ENCODE data around the gene TSHZ2.

Gene TSHZ2

DNA sequence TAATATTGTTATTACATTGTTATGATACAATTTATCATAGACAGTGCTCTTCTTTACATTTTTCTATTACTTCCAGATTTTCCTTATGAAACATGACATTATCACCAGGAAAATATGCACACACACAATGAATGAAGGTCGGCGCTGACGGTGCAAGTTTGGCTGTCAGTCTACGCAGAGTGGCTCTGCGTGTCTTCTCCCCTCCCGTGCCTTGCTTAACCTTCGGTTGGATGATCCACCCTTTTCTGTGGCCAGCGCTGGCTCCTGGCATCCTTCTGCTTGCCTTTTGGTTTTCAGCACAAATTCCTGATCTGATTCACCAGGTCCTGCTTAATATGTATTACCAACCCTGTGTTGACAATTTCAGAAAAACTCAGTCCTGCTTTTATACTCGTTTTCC lies 157.4 kb downstream of the TSHZ2 start:
- DNase-seq (ENCODE audit: low spot score): peak; percentile 80

DNA sequence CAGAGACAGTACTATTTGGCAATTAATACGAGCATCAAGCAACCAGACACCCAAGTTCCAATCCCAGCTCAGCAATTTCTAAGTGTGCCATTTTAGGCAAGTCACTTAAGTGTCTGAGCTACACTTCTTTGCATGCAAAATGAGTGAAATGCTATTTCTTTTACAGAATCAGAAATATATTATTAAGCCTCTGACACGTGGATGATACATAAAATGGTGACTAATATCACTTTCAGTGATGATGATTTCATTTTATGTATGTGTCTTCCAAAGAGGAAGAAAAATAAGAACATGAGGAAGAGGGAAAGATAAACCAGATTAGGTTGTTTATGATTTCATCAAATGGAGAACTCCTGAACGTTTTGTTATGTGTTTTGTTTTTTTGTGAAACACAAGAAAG lies 158.6 kb downstream of the TSHZ2 start:
- DNase-seq (ENCODE audit: low spot score): no peak

DNA sequence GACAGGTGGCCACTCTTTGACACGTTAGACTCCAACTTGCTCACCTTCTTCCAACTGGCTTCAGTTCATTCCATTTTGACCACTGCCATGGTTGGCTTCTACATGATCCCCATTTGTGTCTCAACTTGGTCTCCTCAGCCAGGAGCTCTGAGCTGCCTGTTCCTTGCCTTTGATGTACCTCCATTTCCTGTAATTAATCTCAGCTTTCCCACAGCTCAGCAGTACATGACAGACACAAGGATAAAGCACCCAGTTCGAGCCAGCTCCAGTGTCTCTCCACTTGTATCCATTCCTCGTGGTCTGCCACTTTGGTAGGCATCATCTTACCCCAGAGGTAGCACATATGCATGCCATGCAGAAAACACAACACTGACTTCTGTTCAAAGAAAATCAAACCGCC lies 161.0 kb downstream of the TSHZ2 start:
- no peak for DNase-seq (ENCODE audit: low spot score)

DNA sequence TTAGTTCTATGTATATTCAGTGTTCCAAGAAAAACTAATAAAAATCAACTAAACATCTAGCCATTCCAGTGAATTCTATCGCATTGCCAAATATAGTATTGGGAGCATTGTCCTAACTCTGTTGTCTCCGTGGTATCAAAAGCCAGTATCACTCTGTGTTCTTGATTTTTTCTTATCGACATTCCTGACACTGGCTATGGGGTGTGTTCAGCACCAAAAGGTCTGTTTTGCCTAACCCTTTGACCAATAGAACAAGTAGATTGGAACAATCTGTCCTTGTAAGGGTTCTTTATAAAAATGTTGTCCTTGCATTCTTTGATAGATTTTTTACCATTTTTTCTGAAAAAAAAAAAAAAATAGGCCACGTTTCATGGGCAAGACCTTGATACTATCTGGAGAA lies 161.5 kb downstream of the TSHZ2 start:
- DNase-seq (ENCODE audit: low spot score): no peak

DNA sequence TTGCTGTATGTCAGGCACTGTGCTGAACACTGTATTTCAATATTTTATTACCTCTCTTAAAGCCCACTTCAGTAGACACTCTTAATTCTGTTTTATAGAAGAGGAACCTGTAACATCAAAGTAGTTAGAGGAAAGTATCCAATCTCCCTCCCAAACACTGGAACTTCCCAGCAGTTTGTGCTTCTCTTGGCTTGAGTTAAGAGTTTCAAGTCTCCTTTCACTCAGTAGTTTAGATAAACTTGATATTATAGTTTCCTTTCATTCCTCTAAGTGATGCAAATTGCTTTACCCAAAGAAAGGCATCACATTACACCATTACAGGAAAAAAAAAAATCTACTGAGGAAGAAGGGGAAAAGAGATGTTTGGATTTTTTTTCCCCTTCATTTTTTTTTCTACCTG lies 164.3 kb downstream of the TSHZ2 start:
- DNase-seq (ENCODE audit: low spot score): no peak

DNA sequence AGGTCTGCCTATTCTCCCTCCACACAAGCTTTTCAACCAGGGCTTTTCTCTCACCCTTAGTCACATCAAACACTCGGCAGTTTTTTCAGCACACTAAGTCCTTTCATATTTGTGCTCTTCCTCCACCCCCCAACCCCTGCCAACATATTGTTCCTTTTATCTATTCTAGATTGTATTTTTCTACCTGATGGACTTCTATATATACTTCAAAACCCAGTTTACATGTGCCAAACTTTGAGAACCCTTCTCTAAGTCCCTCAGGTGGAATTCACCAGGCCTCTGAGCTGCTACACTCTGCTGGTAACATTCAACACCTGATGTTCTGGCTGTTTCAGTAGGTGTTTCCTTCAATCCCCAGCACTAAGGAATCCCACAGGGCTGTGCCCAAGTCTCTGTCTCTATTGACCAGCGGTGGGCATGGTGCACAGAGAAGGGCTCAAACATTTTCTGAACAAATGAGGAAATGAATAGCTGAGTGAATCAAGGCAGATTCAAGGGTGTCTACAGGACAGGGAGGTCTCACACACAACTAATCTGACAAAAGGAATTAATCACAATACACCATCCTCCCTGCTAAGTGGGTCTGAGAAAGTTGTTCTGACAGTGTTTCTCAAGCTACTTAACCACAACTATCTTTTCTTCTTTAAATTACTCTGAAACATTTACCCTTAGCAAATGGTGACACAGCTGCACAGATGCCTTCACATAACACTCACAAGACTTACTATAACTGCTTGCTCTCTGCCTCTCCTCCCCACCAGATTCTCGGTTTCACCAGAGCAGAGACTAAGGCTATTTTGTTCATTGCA lies 166.5 kb downstream of the TSHZ2 start:
- DNase-seq (ENCODE audit: low spot score): no peak

DNA sequence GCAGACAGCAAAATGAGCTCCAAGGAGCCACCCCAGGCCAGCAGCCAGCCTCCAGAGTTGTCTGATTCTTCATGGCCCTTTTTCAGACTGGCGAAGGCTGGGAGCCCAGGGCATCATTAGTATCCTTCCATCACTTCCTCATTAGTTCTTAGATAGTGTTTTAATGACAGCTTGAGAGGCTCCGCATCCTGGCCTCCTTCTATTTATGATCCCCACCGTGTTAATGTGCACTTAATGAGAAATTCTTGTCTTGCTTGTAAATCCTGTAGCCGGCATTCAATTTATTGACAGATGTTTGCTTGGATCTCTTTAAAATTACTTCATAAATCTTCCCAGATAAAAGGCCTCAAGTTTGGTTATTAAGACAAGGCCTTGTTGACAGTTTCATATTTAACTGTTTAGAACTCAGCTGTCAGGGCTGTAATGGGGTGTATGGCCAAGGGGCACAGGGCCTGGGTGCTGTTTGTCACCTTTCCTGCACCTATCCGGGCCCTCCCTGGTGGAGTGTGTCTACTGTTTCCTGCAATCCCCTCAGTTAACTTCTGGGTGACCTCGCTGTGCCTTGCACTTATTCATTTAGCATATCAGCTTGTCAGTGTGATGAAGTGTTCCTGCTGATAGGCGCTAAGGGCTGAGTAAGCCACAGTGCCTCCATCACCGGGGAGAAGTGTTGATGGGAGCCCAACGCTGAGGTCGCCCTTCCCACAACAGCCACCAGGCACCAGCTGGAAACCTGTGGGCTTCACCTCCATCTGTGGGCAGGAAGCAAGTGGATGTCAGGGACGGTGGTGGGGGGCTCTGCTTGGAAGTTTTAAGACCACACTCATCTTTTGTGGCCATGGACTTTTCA lies 169.3 kb downstream of the TSHZ2 start:
- no peak for DNase-seq (ENCODE audit: low spot score)

DNA sequence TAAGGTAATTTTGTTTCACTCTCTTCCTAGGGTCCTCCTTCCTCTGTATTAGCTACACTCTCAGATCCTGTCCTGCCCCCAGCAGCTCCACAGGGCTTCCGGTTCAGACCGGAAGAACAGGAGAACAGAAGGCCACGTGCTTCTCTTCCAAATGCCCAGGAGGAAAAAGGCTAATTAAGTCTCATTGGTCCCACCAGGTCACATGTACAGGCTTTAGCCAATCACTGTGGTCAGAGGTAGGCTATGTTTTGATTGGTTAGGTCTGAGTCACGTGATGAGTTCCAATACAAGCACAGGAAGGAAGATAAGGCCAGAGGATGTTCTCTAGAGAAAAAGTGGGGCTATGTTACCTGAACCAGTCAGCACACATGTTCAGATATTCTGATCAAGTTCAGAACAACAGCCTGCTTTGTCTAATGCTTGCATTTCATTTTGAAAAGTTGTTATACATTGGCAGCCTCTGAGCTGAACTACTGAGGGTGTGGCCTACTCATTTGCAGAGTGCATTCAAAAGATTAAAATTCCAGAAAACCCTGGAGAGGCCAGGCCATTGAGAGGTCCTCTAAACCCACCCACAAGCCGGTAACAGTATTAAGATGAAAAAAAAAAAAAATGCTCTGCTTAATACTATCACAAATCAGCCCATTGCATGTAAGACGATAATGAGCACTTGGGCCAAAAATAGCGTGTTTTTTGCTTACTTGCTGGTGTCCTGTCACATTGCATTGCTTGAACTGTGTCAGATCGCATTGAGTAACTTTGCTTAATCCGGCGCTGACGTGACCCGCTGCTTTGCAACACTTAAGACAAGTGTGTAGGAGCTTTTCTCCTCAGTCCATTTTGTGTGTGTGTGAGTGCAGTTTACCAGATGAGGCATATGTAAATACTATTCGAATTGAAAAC lies 170.3 kb downstream of the TSHZ2 start:
- no peak for DNase-seq (ENCODE audit: low spot score)

DNA sequence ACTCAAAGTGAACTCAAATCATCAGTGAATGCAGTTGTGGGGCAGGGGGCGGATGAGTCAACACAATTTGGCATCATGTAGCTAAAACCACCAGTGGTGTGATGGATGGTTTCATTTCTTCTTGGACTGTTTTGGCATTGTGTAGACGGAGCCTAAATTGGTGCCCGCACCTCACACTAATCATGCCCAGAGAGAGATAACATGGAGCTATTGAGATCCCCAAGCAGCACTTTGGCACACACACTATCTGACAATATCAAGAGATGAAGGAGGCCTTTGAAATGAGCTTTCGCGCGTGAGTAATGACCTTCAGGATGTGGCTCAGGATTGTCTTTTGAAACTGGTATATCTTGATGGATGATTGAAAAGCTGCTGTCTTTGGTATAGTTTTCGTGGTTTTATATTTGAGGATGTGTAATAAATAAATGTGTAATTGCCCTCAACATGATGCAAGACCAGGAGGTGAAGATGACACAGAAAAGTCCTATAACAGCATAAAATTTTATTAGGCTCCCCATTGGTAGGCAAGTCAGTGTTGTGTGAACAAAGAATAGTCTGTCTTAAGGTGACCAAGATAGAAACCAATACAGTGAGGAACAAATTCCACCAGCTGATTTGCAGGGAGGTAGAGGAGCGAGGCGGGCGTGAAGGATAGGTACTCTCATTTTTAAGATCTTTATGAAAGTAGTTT lies 174.2 kb downstream of the TSHZ2 start:
- DNase-seq (ENCODE audit: low spot score): no peak

DNA sequence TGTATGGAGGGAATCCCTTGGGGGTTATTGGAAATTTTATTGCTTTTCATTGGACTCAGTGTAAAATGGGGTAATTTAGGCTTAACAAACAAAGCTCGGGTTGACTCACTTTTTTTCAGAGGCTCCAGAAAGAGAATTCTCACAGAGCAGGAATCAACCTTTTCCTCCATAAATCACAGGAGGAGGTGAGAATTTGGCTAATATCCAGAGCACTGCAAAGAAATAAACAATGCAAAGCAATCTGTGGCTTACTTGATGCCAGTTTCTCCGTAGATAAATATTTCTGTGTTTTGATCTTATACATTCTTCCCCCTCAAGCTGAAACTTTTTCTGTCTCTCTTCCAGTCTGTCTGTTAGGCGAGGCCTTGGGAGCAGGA lies 176.6 kb downstream of the TSHZ2 start:
- no peak for DNase-seq (ENCODE audit: low spot score)

DNA sequence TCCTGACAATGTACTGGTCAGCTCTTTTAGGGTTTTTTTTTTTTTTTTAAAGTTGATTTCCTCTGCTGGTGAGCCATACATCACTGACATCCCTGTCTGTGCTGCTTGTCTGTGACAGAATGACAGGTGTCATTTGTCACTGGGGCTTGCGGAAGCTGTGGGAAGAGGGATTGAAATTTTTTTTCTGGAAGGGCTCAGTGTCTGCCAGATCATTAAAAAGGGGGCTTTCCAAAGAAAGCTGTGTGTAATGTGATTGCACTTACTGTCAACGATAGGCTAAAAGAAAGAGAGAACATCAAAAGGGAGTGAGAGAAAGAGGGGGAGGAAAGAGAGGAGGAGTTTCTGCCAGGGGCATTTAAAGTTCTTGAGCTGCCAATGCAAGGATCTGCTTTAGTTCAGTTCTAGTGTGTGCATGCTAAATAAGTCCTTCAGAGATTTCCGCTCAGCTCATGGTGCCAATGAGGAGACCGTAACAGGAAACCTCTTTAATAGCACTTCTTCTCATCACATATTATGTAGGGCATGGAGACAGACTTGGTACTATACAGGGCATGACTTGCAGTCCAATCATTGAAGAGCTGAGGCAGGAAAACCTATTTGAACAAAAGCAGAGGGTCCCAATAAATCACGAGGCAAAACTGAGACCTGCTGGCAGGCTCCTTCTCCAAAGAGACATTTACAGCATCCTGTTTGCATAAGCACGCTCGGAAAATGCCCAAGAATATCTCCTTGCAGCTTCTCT lies 177.2 kb downstream of the TSHZ2 start:
- no peak for DNase-seq (ENCODE audit: low spot score)

DNA sequence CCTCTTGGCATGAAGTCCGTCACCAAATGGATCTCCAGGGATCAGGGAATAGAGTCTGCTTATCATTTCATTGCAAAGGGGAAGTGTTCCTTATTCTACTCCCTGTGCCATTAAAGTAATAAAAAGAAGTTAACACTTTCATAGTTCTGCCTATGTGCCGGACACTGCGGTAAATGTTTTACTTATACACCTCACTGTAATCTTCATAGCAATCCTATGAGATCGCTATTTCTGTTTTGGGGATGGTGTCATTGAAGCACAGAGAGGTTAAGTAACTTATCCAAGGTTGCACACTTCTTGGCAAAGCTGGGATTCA lies 177.7 kb downstream of the TSHZ2 start:
- no peak for DNase-seq (ENCODE audit: low spot score)

DNA sequence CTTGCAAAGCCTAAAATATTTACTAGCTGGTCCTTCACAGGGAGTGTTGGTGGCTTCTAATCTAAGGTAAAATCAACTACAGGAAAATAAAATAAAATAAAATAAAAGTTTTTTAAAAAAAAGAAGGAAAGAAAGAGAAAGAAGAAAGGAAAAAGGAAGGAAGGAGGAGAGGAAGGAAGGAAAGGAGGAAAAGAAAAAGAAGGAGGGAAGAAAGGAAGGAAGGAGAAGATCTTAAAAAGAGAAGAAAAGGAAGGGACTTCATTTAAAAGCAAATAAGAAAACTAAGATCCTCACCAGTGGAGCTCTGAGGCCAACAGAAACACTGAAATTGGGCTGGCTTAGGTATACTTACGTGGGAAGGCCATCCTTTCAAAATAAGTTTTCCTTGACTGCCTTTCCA lies 178.4 kb downstream of the TSHZ2 start:
- DNase-seq (ENCODE audit: low spot score): no peak

DNA sequence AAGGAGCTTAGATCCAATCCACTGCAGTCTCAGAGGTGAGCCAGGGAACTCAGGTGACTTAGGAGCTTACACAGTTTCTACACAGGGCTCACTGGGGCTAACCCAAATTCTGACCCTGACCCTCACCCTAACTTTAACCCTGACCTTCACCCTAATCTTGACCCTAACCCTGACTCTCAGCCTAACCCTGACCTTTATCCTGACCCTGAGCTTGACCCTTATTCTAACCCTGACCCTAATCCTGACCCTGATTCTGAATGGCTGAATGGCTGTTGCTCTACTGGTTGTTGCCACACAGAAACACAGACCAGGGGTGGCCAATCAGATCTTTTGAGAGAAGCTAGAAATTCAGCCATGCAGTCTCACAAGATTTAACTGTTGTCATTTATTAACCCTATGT lies 180.1 kb downstream of the TSHZ2 start:
- DNase-seq (ENCODE audit: low spot score): no peak

DNA sequence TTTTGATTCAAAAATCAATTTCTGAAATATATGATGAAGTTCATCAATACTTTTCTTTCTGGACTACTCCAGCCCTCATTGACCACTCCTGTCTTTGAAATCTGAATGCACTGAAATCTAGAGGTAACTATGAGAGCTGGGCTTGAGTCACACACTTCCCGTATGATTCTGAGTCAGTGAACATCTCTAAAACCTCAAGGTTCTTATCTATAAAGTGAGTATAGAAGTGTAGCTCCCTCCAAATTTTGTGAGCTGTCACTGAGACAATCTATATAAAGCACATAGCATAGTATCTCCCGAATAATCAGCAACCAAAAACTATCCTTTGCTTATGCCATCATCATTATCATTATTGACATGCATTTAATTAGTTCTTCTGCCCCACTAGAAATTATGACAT lies 182.4 kb downstream of the TSHZ2 start:
- DNase-seq (ENCODE audit: low spot score): peak; percentile 18

DNA sequence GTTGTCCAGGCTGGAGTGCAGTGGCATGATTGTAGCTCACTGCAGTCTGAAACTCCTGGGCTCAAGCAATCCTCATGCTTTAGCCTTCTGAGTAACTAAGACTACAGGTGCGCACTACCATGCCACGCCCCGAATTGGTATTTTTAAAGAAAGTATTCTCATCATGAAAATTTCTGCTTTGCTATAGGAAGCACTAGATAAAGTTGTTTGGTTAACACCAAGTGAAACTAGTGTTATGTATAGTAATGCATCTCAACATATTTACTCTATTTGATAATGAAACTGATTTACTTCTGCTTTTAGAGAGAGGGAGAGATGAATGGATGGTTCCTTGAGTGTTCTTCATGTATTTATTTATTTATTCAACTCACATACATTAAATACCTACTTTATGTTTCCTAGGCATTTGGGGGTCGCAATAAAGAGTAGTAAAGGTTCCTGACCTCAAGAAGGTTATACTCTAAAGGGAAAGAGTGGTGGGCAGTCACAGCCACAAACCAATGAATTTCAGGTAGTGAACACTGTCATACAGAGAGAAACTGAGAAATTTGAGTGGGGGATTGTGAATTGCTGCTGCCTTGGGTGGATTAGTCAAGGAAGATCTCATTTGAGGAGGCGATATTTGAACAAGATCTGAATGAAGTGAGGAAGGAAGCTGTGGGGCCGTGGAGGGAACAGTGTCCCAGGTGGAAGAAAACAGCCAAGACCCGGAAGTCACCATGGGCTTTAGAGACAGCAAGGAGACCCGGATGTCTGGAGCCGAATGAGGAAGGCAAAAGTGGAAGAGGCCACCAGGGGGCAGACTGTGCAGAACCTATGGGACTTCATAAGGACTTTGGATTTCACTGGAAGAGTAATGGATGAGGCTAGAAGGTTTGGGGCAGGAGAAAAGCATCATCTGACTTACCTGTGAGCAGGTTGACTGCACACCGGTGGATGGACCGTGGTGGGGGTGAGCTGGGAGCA lies 185.6 kb downstream of the TSHZ2 start:
- DNase-seq (ENCODE audit: low spot score): peak; percentile 16

DNA sequence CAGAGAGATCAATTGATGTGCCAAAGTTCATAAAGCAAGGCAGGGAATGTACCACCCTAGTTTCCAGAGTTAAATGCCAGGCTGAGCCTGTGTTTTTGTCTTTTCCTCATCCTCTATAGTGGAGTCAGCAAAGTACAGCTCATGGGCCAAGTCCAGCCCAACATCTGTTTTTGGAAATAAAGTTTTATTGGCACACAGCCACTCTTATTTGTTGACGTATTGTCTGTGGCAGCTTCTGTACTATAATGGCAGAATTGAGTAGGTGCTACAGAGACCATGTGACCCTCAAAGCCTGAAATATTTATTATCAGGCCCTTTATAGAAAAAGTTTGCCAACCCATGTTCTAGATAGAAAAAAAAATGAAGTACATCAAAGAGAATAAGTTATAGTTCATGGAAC lies 187.0 kb downstream of the TSHZ2 start:
- DNase-seq (ENCODE audit: low spot score): no peak

DNA sequence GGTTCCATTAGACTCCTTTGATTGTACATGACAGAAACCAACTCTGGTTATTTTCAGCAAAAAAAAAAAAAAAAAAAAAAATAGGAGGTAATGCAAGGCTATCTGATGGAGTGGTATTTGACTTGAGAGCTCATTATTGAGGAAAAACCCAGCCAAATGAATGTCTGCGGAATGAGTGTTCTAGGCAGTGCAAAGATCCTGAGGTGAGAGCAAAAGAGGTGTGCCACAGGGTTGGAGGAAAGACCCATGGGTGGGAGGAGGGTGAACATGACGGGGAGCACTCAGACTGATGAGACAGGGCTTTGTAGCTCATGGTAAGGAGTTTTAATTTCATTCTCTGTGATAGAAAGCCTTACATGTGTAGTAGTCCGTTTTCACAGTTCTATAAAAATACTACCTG lies 188.9 kb downstream of the TSHZ2 start:
- DNase-seq (ENCODE audit: low spot score): no peak

DNA sequence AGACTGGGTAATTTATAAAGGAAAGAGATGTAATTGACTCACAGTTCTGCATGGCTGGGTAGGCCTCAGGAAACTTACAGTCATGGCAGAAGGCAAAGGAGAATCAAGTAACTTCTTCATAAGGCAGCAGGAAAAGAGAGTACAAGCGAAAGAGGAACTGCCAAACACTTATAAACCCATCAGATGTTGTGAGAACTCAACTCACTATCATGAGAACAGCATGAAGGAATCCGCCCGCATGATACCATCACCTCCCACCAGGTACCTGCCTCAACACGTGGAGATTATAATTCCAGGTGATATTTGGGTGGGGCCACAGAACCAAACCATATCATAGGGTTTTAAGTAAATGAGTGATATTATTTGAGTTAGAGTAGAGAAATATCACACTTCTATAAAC lies 189.3 kb downstream of the TSHZ2 start:
- no peak for DNase-seq (ENCODE audit: low spot score)

DNA sequence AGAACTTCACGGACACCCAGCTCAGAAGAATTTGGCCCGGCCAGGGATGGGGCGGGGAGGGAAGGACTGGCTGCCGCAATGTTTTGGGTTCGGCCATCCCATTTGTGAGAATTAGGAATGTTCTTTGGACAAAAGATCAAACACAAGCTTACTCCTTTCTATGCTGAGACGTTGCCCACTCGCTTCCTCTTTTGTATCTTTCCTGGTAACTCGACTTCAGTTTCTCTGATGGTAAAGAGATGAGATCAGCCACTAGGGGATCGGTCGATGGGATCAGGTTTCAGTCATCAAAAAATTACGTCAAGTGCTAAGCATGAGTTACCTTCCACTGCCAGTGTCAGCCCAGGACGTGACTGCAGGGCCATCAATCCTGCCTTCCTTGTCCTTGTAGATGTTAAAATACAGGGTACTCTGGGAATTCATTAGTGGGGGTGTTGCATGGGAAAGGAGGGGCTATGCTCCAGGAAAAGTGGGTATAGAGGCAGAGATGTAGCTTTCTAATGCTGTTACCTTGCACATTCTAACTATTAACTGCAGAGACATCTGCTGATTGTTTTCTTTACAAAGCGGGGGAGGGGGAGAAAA lies 190.2 kb downstream of the TSHZ2 start:
- peak; percentile 80 for DNase-seq (ENCODE audit: low spot score)

Measured in GM03348 (cell line).